Neural progenitor cell (in vitro differentiated cells): ENCODE measurements around the gene ZNF142.

Experiments used
- EZH2 ChIP-seq: fragments of 200-600 bp; sonication (generic); IDR thresholded peaks from 2 replicates; pipeline ENCODE4 v1.6.1; 2017; ENCODE audit warnings: antibody characterized with exemption, mild to moderate bottlenecking, moderate library complexity
- EZH2phosphoT487 ChIP-seq: fragments of 200-600 bp; sonication (generic); IDR thresholded peaks from 2 replicates; pipeline ENCODE4 v1.6.1; 2017; ENCODE audit warnings: antibody characterized with exemption
- TF ChIP-seq, protein P1 (sequence below): fragments of 200-600 bp; sonication (generic); IDR thresholded peaks from 2 replicates; pipeline ENCODE4 v1.5.1; 2017; ENCODE audit warnings: antibody characterized with exemption, mild to moderate bottlenecking

DNA sequence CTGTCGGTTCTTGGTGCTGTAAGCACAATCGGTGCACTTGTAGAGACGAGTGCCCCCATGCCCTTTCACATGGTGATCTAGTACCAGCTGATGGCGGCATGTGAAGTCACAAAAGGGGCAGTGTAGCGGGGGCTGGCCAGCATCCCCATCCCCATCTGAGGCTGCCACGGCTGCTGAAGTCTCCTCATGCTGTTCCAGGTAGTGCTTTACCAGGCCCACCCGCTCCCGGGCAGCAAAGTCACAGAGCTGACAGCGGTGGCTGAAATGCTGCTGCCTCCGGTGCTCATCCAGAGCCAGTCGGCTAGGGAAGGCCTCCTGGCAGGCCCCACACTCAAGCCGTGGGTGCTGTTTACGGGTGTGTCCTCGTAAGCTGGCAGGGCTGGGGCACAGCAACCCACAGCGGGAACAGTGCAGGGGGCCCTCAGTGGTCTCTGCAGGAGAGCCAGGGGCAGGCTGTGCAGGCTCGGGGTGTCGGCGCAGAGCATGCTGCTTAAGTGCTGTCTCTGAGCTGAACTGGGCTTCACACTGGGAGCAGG, 17.2 kb downstream of the ZNF142 start:
- TF ChIP-seq, protein P1, sequence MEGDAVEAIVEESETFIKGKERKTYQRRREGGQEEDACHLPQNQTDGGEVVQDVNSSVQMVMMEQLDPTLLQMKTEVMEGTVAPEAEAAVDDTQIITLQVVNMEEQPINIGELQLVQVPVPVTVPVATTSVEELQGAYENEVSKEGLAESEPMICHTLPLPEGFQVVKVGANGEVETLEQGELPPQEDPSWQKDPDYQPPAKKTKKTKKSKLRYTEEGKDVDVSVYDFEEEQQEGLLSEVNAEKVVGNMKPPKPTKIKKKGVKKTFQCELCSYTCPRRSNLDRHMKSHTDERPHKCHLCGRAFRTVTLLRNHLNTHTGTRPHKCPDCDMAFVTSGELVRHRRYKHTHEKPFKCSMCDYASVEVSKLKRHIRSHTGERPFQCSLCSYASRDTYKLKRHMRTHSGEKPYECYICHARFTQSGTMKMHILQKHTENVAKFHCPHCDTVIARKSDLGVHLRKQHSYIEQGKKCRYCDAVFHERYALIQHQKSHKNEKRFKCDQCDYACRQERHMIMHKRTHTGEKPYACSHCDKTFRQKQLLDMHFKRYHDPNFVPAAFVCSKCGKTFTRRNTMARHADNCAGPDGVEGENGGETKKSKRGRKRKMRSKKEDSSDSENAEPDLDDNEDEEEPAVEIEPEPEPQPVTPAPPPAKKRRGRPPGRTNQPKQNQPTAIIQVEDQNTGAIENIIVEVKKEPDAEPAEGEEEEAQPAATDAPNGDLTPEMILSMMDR: no peak
- TF ChIP-seq EZH2 (no peak), EZH2phosphoT487 (no peak)
